Vagina (tissue), 2 donors: ENCODE results near the gene HPF1.

Source experiments
- POLR2A ChIP-seq, 2 donors: fragments of 450-650 bp; IDR thresholded peaks; one replicate each; pipeline ENCODE4 v1.6.1; 2017; ENCODE audit warnings: antibody characterized with exemption in 2 of 2, mild to moderate bottlenecking in 2 of 2, moderate library complexity in 2 of 2
- POLR2AphosphoS5 ChIP-seq, 2 donors: sonication (generic); formaldehyde crosslinking; IDR thresholded peaks; one replicate each; pipeline ENCODE4 v1.9.0; 2017; ENCODE audit warnings: antibody characterized with exemption in 2 of 2, mild to moderate bottlenecking in 2 of 2, low read depth in 1 of 2; ENCODE audit not compliant: insufficient read depth in 1 of 2
- TF ChIP-seq, protein P1 (sequence below), 3 experiments: fragments of 450-650 bp in 2 of 3; fragments of 200-600 bp in 1 of 3; sonication (generic) in 1 of 3; IDR thresholded peaks; one replicate each; pipeline ENCODE4 v1.5.1; 2017 to 2019; ENCODE audit warnings: antibody characterized with exemption in 3 of 3, mild to moderate bottlenecking in 2 of 3, moderate library complexity in 2 of 3

GRCh38 chr4:169744601-169745000 lies 13.1 kb downstream of the HPF1 start:
- TF ChIP-seq, protein P1, sequence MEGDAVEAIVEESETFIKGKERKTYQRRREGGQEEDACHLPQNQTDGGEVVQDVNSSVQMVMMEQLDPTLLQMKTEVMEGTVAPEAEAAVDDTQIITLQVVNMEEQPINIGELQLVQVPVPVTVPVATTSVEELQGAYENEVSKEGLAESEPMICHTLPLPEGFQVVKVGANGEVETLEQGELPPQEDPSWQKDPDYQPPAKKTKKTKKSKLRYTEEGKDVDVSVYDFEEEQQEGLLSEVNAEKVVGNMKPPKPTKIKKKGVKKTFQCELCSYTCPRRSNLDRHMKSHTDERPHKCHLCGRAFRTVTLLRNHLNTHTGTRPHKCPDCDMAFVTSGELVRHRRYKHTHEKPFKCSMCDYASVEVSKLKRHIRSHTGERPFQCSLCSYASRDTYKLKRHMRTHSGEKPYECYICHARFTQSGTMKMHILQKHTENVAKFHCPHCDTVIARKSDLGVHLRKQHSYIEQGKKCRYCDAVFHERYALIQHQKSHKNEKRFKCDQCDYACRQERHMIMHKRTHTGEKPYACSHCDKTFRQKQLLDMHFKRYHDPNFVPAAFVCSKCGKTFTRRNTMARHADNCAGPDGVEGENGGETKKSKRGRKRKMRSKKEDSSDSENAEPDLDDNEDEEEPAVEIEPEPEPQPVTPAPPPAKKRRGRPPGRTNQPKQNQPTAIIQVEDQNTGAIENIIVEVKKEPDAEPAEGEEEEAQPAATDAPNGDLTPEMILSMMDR (IDR thresholded peaks at IDR 0.05): no peak
- TF ChIP-seq POLR2A (IDR thresholded peaks at IDR 0.05) (no peak), POLR2AphosphoS5 (IDR thresholded peaks at IDR 0.05; ENCODE audit: insufficient read depth in 1 of 2, low read depth in 1 of 2) (no peak)
